Upper lobe of left lung (tissue), 6 donors: Measurements from ENCODE around the gene COG7. TPM values are rescaled to one million over a fixed set of nuclear protein-coding genes. Genes with fewer than 3 reads are reported as not detected.
"Not testable (repeated sequence)": the region's sequence is repeated elsewhere in the genome, so short reads cannot be mapped to it uniquely, and the experiment has no call there.

Experiments used
- ATAC-seq, 2 donors: fragments of 200-7000 bp; cut with Tn5 transposase; one replicate each; pipeline ENCODE4 v1.9.1; 2022; ENCODE audit warnings: mild to moderate bottlenecking in 2 of 2, moderate library complexity in 2 of 2; ENCODE audit not compliant: low FRiP score in 2 of 2
- DNase-seq, 2 donors: peaks; one replicate each; pipeline ENCODE4 v3.0.0-alpha.2; 2019 to 2020
- H3K27ac ChIP-seq, 4 donors: fragments of 200-600 bp; sonication (generic); one replicate each; pipeline ENCODE4 v1.5.1; 2016 to 2019
- H3K27me3 ChIP-seq, 4 donors: fragments of 200-600 bp; sonication (generic); one replicate each; pipeline ENCODE4 v1.5.1; 2017 to 2019
- H3K36me3 ChIP-seq, 4 donors: fragments of 200-600 bp; sonication (generic); one replicate each; pipeline ENCODE4 v1.5.1; 2016 to 2019
- H3K4me1 ChIP-seq, 4 donors: fragments of 200-600 bp; sonication (generic); one replicate each; pipeline ENCODE4 v1.5.1; 2018 to 2019
- H3K4me3 ChIP-seq, 4 donors: fragments of 200-600 bp; sonication (generic); one replicate each; pipeline ENCODE4 v1.5.1; 2017 to 2019; ENCODE audit warnings: mild to moderate bottlenecking in 2 of 4, moderate library complexity in 1 of 4
- H3K9me3 ChIP-seq, 4 donors: fragments of 200-600 bp; sonication (generic); one replicate each; pipeline ENCODE4 v1.5.1; 2018 to 2019
- CTCF ChIP-seq, 6 experiments: fragments of 450-650 bp in 4 of 6; fragments of 200-600 bp in 2 of 6; sonication (generic) in 2 of 6; IDR thresholded peaks; one replicate each; pipeline ENCODE4 v1.5.1; 2016 to 2019; ENCODE audit warnings: antibody characterized with exemption in 6 of 6
- EP300 ChIP-seq, 4 donors: sonication (generic); formaldehyde crosslinking; IDR thresholded peaks; one replicate each; pipeline ENCODE4 v1.5.1; 2017; ENCODE audit warnings: antibody characterized with exemption in 4 of 4, control low read depth in 2 of 4
- POLR2A ChIP-seq, 4 donors: fragments of 450-650 bp; IDR thresholded peaks; one replicate each; pipeline ENCODE4 v1.5.1; 2016 to 2017; ENCODE audit warnings: antibody characterized with exemption in 4 of 4, mild to moderate bottlenecking in 2 of 4
- POLR2AphosphoS5 ChIP-seq, 2 donors: sonication (generic); formaldehyde crosslinking; IDR thresholded peaks; one replicate each; pipeline ENCODE4 v1.5.1; 2017; ENCODE audit warnings: antibody characterized with exemption in 2 of 2
- WGBS, 2 donors: methylation state at CpG; one replicate each; pipeline ENCODE4 v1.1.5; 2017 to 2018; 5-methylcytosine and 5-hydroxymethylcytosine counted together
- total RNA-seq, 6 donors: library from RNA; depleted of rRNA in 4 of 6; stranded (reverse); fragments of >200 nt in 4 of 6; gene quantifications; one replicate each; pipeline versions ENCODE4 v1.1.0 to v1.2.1, GENCODE V29; 2016 to 2021
- donor health status: DM: no; HTN: no; CAD: no; lungs with moderate emphysema.
- donor health status: DM: no; HTN: yes; CAD: no; lungs with severe emphysema.

The COG7 gene
- total RNA-seq, 6 donors from 2014 or later = 16.9 to 61.8 (median 24.8) TPM

GRCh38 chr16:23385441-23385840, 67.5 kb downstream of the COG7 start:
- no peaks in the 10 kb centered on the region for H3K27me3 ChIP-seq
- TF ChIP-seq CTCF (IDR thresholded peaks at IDR 0.05) (no peak), EP300 (IDR thresholded peaks at IDR 0.05) (no peak), POLR2A (IDR thresholded peaks at IDR 0.05) (no peak)
- 92 to 98% methylated on average over 8 to 9 of the region's 15 CpGs for WGBS, 2 donors
- H3K4me3 ChIP-seq = no peak overlapping the region
- ATAC-seq = no peak
- no peaks in the 10 kb centered on the region for H3K9me3 ChIP-seq
- peaks cover 0 to 11% (median 1%) of the 10 kb centered on the region in 4 donors for H3K4me1 ChIP-seq
- peak in 1 of 2 donors; percentile 34 for DNase-seq
- no peak overlapping the region for H3K27ac ChIP-seq
- H3K36me3 ChIP-seq = peaks cover 0 to 21% (median 9%) of the 10 kb centered on the region in 4 donors

- Histone ChIP-seq H3K9me3 (no peaks in the 10 kb centered on the region), H3K4me1 (peaks cover 0 to 11% (median 1%) of the 10 kb centered on the region in 4 donors), H3K27me3 (no peaks in the 10 kb centered on the region), H3K4me3 (no peak overlapping the region), H3K27ac (no peak overlapping the region), H3K36me3 (peaks cover 0 to 17% (median 9%) of the 10 kb centered on the region in 4 donors)
- WGBS, 2 donors = 83 to 94% methylated on average over 10 of the region's 10 CpGs
- ATAC-seq = no peak
- TF ChIP-seq CTCF (IDR thresholded peaks at IDR 0.05) (no peak), EP300 (IDR thresholded peaks at IDR 0.05) (no peak), POLR2AphosphoS5 (IDR thresholded peaks at IDR 0.05) (no peak)
- DNase-seq = peak in 1 of 2 donors; percentile 16
These were observed 68.1 kb downstream of the COG7 start for GRCh38 chr16:23384878-23385277.

GRCh38 chr16:23383881-23384280, 69.1 kb downstream of the COG7 start:
- DNase-seq (no peak), ATAC-seq (no peak)
- Histone ChIP-seq H3K27ac (no peak overlapping the region), H3K27me3 (no peaks in the 10 kb centered on the region), H3K9me3 (no peaks in the 10 kb centered on the region), H3K4me3 (no peak overlapping the region), H3K4me1 (peaks cover 0 to 11% (median 1%) of the 10 kb centered on the region in 4 donors), H3K36me3 (peaks cover 0 to 11% (median 6%) of the 10 kb centered on the region in 4 donors)
- 92 to 100% methylated on average over 1 to 3 of the region's 3 CpGs for WGBS, 2 donors
- no peak for TF ChIP-seq EP300 (IDR thresholded peaks at IDR 0.05)
- TF ChIP-seq CTCF (IDR thresholded peaks at IDR 0.05) = no peak
- no peak for TF ChIP-seq POLR2AphosphoS5 (IDR thresholded peaks at IDR 0.05)
- TF ChIP-seq POLR2A (IDR thresholded peaks at IDR 0.05) = no peak

GRCh38 chr16:23382279-23382678, 70.7 kb downstream of the COG7 start:
- TF ChIP-seq POLR2A (IDR thresholded peaks at IDR 0.05) = no peak
- TF ChIP-seq POLR2AphosphoS5 (IDR thresholded peaks at IDR 0.05) = peak in 1 of 2 donors; percentile 62
- ATAC-seq = peak in 1 of 2 donors; percentile 78
- 56 to 74% methylated on average over 6 of the region's 6 CpGs for WGBS, 2 donors

GRCh38 chr16:23381702-23382101, 71.3 kb downstream of the COG7 start:
- DNase-seq, H3K27me3 ChIP-seq, H3K4me3 ChIP-seq, H3K9me3 ChIP-seq, H3K27ac ChIP-seq, H3K36me3 ChIP-seq, ATAC-seq: not testable (repeated sequence)
- WGBS, 2 donors = 80 to 92% methylated on average over 9 of the region's 9 CpGs
- H3K4me1 ChIP-seq = peaks cover 0 to 11% (median 1%) of the 10 kb centered on the region in 4 donors

More at GRCh38 chr16:23382279-23382678, 70.7 kb downstream of the COG7 start:
- no peaks in the 10 kb centered on the region for H3K27me3 ChIP-seq
- no peak overlapping the region for H3K4me3 ChIP-seq
- DNase-seq = peak in 1 of 2 donors; percentile 82
- no peaks in the 10 kb centered on the region for H3K36me3 ChIP-seq
- no peaks in the 10 kb centered on the region for H3K9me3 ChIP-seq
- H3K27ac ChIP-seq = no peak overlapping the region
- peaks cover 0 to 11% (median 1%) of the 10 kb centered on the region in 4 donors for H3K4me1 ChIP-seq

GRCh38 chr16:23380501-23380951, 72.5 kb downstream of the COG7 start:
- no peak for TF ChIP-seq CTCF (IDR thresholded peaks at IDR 0.05)
- no peak for TF ChIP-seq POLR2A (IDR thresholded peaks at IDR 0.05)
- no peaks in the 10 kb centered on the region for H3K27me3 ChIP-seq
- no peak overlapping the region for H3K27ac ChIP-seq
- 92% methylated on average over 10 to 20 of the region's 20 CpGs for WGBS, 2 donors
- H3K4me3 ChIP-seq = no peak overlapping the region
- H3K36me3 ChIP-seq = no peaks in the 10 kb centered on the region
- no peak for ATAC-seq
- H3K9me3 ChIP-seq = no peaks in the 10 kb centered on the region
- peak in 1 of 2 donors; percentile 83 for DNase-seq
- peaks cover 0 to 11% (median 1%) of the 10 kb centered on the region in 4 donors for H3K4me1 ChIP-seq
